VCaP (cell line): ENCODE data around the gene COL6A3.
"Not testable (repeated sequence)": the region's sequence is repeated elsewhere in the genome, so short reads cannot be mapped to it uniquely, and the experiment has no call there.

Source experiments
- H3K27ac ChIP-seq: fragments of 450-650 bp; 2 replicates; pipeline ENCODE4 v1.5.1; 2017
- CTCF ChIP-seq: fragments of 450-650 bp; conservative IDR thresholded peaks from 2 replicates; pipeline ENCODE4 v1.5.1; 2017; ENCODE audit warnings: mild to moderate bottlenecking, moderate library complexity

Gene COL6A3

GRCh38 chr2:237359894-237360780 lies 53.8 kb downstream of the COL6A3 start:
- no peak for TF ChIP-seq CTCF
- no peak overlapping the region for H3K27ac ChIP-seq

- TF ChIP-seq CTCF, result no peak
- H3K27ac ChIP-seq, result no peak overlapping the region
Measured at GRCh38 chr2:237359518-237359840, 54.5 kb downstream of the COL6A3 start.

DNA sequence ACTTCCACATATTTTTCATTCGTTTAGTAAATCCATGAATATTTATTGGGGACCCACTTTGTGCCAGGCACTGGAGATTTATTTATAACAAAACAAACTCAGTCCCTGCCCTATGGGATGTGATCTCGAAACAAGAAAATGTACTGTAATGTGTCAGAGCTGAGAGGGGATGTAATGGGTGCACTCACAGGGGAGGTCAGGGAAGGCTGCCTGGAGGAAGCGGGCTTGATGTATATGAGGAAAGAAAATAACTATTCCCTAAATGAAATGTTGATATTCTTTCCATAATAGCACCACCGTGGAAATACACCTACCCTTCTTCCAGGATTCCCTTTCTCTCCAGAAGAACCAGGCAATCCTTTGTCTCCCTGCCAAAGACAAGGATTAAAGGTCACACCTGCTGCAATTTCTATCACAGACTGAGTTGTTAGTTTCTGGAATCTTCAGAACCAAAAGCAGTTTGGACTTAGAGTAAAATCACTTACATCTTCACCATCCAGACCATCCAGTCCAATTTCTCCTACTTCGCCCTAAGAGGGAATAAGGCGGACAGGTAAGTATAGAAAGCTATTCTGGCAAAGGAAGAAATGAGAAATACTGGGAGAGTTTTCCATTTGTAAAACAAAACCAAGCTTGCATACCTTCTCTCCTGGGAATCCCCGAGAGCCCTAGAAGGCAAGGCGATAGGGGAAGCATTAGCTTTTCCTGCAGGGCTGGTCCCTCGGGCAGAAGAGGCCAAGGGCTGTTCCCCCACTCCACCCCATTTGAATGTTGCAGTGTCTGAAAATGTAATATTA lies 55.0 kb downstream of the COL6A3 start:
- no peak for TF ChIP-seq CTCF
- H3K27ac ChIP-seq, result no peak overlapping the region

GRCh38 chr2:237355701-237356100 lies 58.3 kb downstream of the COL6A3 start:
- H3K27ac ChIP-seq, result no peak overlapping the region
- TF ChIP-seq CTCF, result no peak

DNA sequence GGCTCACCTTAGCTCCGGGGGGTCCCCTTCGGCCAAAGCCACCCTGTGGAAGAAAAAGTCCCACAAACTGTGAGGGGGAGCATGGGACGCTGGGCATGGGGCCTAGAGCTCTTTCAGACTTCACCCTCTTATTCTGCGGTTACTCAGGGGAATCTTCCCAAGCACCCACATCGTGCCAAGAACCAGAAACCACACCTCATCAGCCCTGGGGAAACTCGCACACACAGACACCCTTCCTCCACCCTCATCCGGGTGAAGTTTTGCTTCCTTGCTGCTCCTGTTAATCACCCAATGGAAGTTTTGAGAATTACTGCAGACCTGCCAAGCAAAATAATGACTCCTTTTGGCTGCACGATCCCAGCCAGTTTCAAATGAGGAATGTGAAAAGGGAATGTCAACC lies 59.1 kb downstream of the COL6A3 start:
- no peak for TF ChIP-seq CTCF
- H3K27ac ChIP-seq, result no peak overlapping the region

DNA sequence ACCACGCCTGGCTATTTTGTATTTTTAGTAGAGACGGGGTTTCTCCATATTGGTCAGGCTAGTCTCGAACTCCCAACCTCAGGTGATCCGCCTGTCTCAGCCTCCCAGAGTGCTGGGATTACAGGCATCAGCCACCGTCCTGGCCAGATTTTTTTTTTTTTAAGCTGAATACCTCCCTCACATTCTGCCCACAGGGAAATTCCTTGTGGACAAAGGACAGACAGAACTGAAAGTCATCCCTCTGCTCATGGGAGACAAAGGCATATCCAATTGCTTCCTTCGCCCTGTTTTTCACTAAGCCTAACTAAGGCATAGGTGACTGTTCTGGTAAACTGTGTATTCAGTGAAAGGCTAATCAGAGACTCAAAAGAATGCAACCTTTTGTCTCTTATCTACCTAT lies 59.8 kb downstream of the COL6A3 start:
- not testable (repeated sequence) for H3K27ac ChIP-seq

- no peak overlapping the region for H3K27ac ChIP-seq
- TF ChIP-seq CTCF, result no peak
Measured at GRCh38 chr2:237353215-237353614, 60.7 kb downstream of the COL6A3 start.

- no peak for TF ChIP-seq CTCF
- no peak overlapping the region for H3K27ac ChIP-seq
Measured at GRCh38 chr2:237352279-237352845, 61.6 kb downstream of the COL6A3 start.
